ENCODE data around the gene PNKP.

Gene PNKP

GRCh38 chr19:49811328-49811727, 56.0 kb downstream of the PNKP start:
- H3K27me3 ChIP-seq (ENCODE audit: control insufficient read depth, insufficient read depth, low read length) = no peaks in the 10 kb centered on the region
- H3K4me1 ChIP-seq (ENCODE audit: control insufficient read depth, insufficient read depth, low read length) = peaks cover 12% of the 10 kb centered on the region
- no peaks in the 10 kb centered on the region for H3K9me3 ChIP-seq (ENCODE audit: control insufficient read depth, insufficient read depth, low read length)
- H3K4me3 ChIP-seq (ENCODE audit: low read depth, low read length) = no peak overlapping the region
- no peak overlapping the region for H3K9ac ChIP-seq (ENCODE audit: low read depth, low read length)
- H3K27ac ChIP-seq (ENCODE audit: low read depth, low read length) = no peak overlapping the region
- peaks cover 7% of the 10 kb centered on the region for H3K36me3 ChIP-seq (ENCODE audit: control insufficient read depth, insufficient read depth, low read length)
